GM12875 (cell line): ENCODE results near the gene STARD13.

Source experiments
- H3K4me3 ChIP-seq: one replicate; pipeline ENCODE4 v1.5.1; 2011; ENCODE audit warnings: low read depth, low read length, control low read depth
- CTCF ChIP-seq: IDR thresholded peaks from 2 replicates; pipeline ENCODE4 v1.5.1; 2011; ENCODE audit warnings: low read depth, mild to moderate bottlenecking, control low read depth, inconsistent platforms, low read length, moderate library complexity, borderline replicate concordance; ENCODE audit not compliant: insufficient read depth

The STARD13 gene

GRCh38 chr13:33257841-33258807, 27.4 kb downstream of the STARD13 start:
- no peak overlapping the region for H3K4me3 ChIP-seq
- no peak for TF ChIP-seq CTCF

GRCh38 chr13:33256148-33256840, 29.3 kb downstream of the STARD13 start:
- no peak for TF ChIP-seq CTCF
- H3K4me3 ChIP-seq: no peak overlapping the region

GRCh38 chr13:33252135-33252534, 33.4 kb downstream of the STARD13 start:
- no peak overlapping the region for H3K4me3 ChIP-seq
- TF ChIP-seq CTCF: no peak

- H3K4me3 ChIP-seq: no peak overlapping the region
- no peak for TF ChIP-seq CTCF
These were observed 34.4 kb downstream of the STARD13 start for GRCh38 chr13:33251131-33251661.

GRCh38 chr13:33250609-33251008, 34.9 kb downstream of the STARD13 start:
- TF ChIP-seq CTCF: no peak
- no peak overlapping the region for H3K4me3 ChIP-seq

GRCh38 chr13:33249894-33250293, 35.7 kb downstream of the STARD13 start:
- no peak for TF ChIP-seq CTCF
- no peak overlapping the region for H3K4me3 ChIP-seq
